H9 (cell line): Measurements from ENCODE around the gene HDC. TPM values are rescaled to one million over a fixed set of nuclear protein-coding genes. Genes with fewer than 3 reads are reported as not detected.

Experiments used
- DNase-seq: peaks from one replicate; pipeline ENCODE4 v3.0.0-alpha.2; 2017
- H2AFZ ChIP-seq: one replicate; pipeline ENCODE4 v1.6.1; 2013; ENCODE audit warnings: mild to moderate bottlenecking, low read length, control low read depth, moderate library complexity
- H2AK5ac ChIP-seq: 2 replicates; pipeline ENCODE4 v1.6.1; 2013; ENCODE audit warnings: low read length, control low read depth, mixed read lengths; ENCODE audit not compliant: insufficient read length
- H2BK120ac ChIP-seq: one replicate; pipeline ENCODE4 v1.6.1; 2013; ENCODE audit warnings: low read depth, mild to moderate bottlenecking, low read length, control low read depth, inconsistent platforms; ENCODE audit not compliant: poor library complexity, severe bottlenecking
- H2BK12ac ChIP-seq: 2 replicates; pipeline ENCODE4 v1.6.1; 2013; ENCODE audit warnings: low read length, control low read depth, mixed read lengths, low read depth; ENCODE audit not compliant: insufficient read length
- H2BK15ac ChIP-seq: 2 replicates; pipeline ENCODE4 v1.6.1; 2013; ENCODE audit warnings: low read depth, low read length, control low read depth
- H2BK20ac ChIP-seq: one replicate; pipeline ENCODE4 v1.6.1; 2013; ENCODE audit warnings: low read depth, mild to moderate bottlenecking, low read length, control low read depth, inconsistent platforms; ENCODE audit not compliant: poor library complexity, severe bottlenecking
- H2BK5ac ChIP-seq: 2 replicates; pipeline ENCODE4 v1.6.1; 2013; ENCODE audit warnings: low read length, control low read depth, mixed read lengths; ENCODE audit not compliant: insufficient read length
- H3K14ac ChIP-seq: 2 replicates; pipeline ENCODE4 v1.6.1; 2013; ENCODE audit warnings: low read length, control low read depth; ENCODE audit not compliant: insufficient read depth
- H3K18ac ChIP-seq: 2 replicates; pipeline ENCODE4 v1.6.1; 2013; ENCODE audit warnings: low read depth, mild to moderate bottlenecking, mixed read lengths, low read length, control low read depth; ENCODE audit not compliant: insufficient read length
- H3K23ac ChIP-seq: 2 replicates; pipeline ENCODE4 v1.6.1; 2013; ENCODE audit warnings: low read length, control low read depth, mixed read lengths, low read depth; ENCODE audit not compliant: insufficient read length
- H3K23me2 ChIP-seq: 2 replicates; pipeline ENCODE4 v1.6.1; 2013; ENCODE audit warnings: low read depth, mild to moderate bottlenecking, mixed read lengths, low read length, control low read depth; ENCODE audit not compliant: insufficient read length, poor library complexity, severe bottlenecking
- H3K27ac ChIP-seq: 2 replicates; pipeline ENCODE4 v1.5.1; 2013; ENCODE audit warnings: low read length, control low read depth, mixed read lengths, low read depth; ENCODE audit not compliant: insufficient read length
- H3K27me3 ChIP-seq: 2 replicates; pipeline ENCODE4 v1.6.1; 2013; ENCODE audit warnings: low read length, control low read depth, inconsistent platforms; ENCODE audit not compliant: insufficient read depth
- H3K4ac ChIP-seq: 2 replicates; pipeline ENCODE4 v1.6.1; 2013; ENCODE audit warnings: low read depth, mild to moderate bottlenecking, control low read depth, inconsistent platforms, low read length, moderate library complexity
- H3K4me1 ChIP-seq: 2 replicates; pipeline ENCODE4 v1.6.1; 2013; ENCODE audit warnings: low read length, control low read depth, inconsistent platforms; ENCODE audit not compliant: insufficient read depth
- H3K4me2 ChIP-seq: 2 replicates; pipeline ENCODE4 v1.6.1; 2013; ENCODE audit warnings: low read length, control low read depth, mixed read lengths; ENCODE audit not compliant: insufficient read length, insufficient read depth
- H3K56ac ChIP-seq: 2 replicates; pipeline ENCODE4 v1.6.1; 2013; ENCODE audit warnings: low read depth, mild to moderate bottlenecking, mixed read lengths, low read length, control low read depth; ENCODE audit not compliant: insufficient read length
- H3K79me1 ChIP-seq: 2 replicates; pipeline ENCODE4 v1.6.1; 2013; ENCODE audit warnings: low read depth, mild to moderate bottlenecking, moderate library complexity, low read length, control low read depth, inconsistent platforms; ENCODE audit not compliant: insufficient read depth, poor library complexity, severe bottlenecking
- H3K79me2 ChIP-seq: 2 replicates; pipeline ENCODE4 v1.6.1; 2013; ENCODE audit warnings: low read length, control low read depth, inconsistent platforms; ENCODE audit not compliant: insufficient read depth
- H3K9ac ChIP-seq: 2 replicates; pipeline ENCODE4 v1.6.1; 2013; ENCODE audit warnings: low read length, control low read depth, mixed read lengths; ENCODE audit not compliant: insufficient read length; ENCODE audit errors: extremely low read depth
- H3K9me3 ChIP-seq: one replicate; pipeline ENCODE4 v1.6.1; 2013; ENCODE audit warnings: low read depth, low read length, inconsistent platforms; ENCODE audit not compliant: control insufficient read depth
- H3T11ph ChIP-seq: one replicate; pipeline ENCODE4 v1.6.1; 2013; ENCODE audit warnings: mild to moderate bottlenecking, low read length, control low read depth, inconsistent platforms
- H4K20me1 ChIP-seq: one replicate; pipeline ENCODE4 v1.6.1; 2013; ENCODE audit not compliant: control insufficient read depth, insufficient read length, insufficient read depth
- H4K5ac ChIP-seq: 2 replicates; pipeline ENCODE4 v1.6.1; 2013; ENCODE audit warnings: low read depth, mild to moderate bottlenecking, mixed read lengths, low read length, control low read depth; ENCODE audit not compliant: insufficient read length
- H4K8ac ChIP-seq: replicated peaks from 2 replicates; pipeline ENCODE4 v1.6.1; 2013; ENCODE audit warnings: low read length, control low read depth, mixed read lengths, low read depth; ENCODE audit not compliant: insufficient read length
- H4K91ac ChIP-seq: 2 replicates; pipeline ENCODE4 v1.6.1; 2013; ENCODE audit warnings: low read depth, mild to moderate bottlenecking, moderate library complexity, mixed read lengths, low read length, control low read depth; ENCODE audit not compliant: insufficient read length
- H3K27ac Mint-ChIP-seq, 3 experiments: 2 replicates in 2 of 3; 3 replicates in 1 of 3; pipeline ENCODE4 v1.8.0; 2020 to 2021; ENCODE audit warnings: mixed read lengths in 3 of 3, mild to moderate bottlenecking in 1 of 3, moderate library complexity in 1 of 3
- H3K27me3 Mint-ChIP-seq: 2 replicates; pipeline ENCODE4 v1.8.0; 2021; ENCODE audit warnings: low read depth, mild to moderate bottlenecking, moderate library complexity, mixed read lengths
- H3K36me3 Mint-ChIP-seq, 3 experiments: 2 replicates in 2 of 3; 3 replicates in 1 of 3; pipeline ENCODE4 v1.8.0; 2020 to 2021; ENCODE audit warnings: low read depth in 3 of 3, mixed read lengths in 3 of 3; ENCODE audit not compliant: insufficient read depth in 1 of 3
- H3K4me1 Mint-ChIP-seq, 2 experiments: 2 replicates each; pipeline ENCODE4 v1.8.0; 2020; ENCODE audit warnings: mixed read lengths in 2 of 2
- H3K4me3 Mint-ChIP-seq, 2 experiments: 2 replicates in 1 of 2; 3 replicates in 1 of 2; pipeline ENCODE4 v1.8.0; 2020 to 2021; ENCODE audit warnings: mild to moderate bottlenecking in 2 of 2, mixed read lengths in 2 of 2, moderate library complexity in 1 of 2
- H3K9me3 Mint-ChIP-seq, 2 experiments: 2 replicates in 1 of 2; 3 replicates in 1 of 2; pipeline ENCODE4 v1.8.0; 2020; ENCODE audit warnings: mild to moderate bottlenecking in 2 of 2, mixed read lengths in 2 of 2, moderate library complexity in 1 of 2
- total RNA-seq: library from RNA; stranded (reverse); gene quantifications from 2 replicates; pipeline ENCODE4 v1.2.1, GENCODE V29; 2021
- TF ChIP-seq, protein P1 (sequence below): fragments of 200-600 bp; sonication (generic); conservative IDR thresholded peaks from 3 replicates; pipeline ENCODE4 v1.8.0; 2021; ENCODE audit warnings: antibody characterized with exemption, mild to moderate bottlenecking

The HDC gene
- total RNA-seq, 1 experiment from 2014 or later, result not detected

DNA sequence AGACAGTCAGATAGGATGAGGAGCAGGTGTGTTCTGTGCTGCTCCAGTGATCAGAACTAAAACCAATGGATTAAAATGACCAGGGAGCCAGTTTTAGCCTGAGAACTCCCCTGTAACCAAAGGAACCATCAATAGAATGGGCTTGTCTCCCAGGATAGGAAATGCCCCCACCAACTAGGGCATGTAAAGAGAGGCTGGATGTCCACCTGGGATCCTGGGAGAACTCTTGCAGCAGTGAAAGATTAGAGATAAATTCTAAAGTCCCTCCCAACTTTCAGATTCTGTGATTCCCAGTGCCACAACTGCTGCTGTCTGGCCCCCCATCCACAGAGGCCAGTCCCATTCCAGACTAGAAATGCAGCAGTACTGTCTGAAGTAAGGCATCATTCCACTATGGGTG lies 33.8 kb downstream of the HDC start:
- Histone ChIP-seq H2AK5ac (no peak overlapping the region), H3K23me2 (no peaks in the 10 kb centered on the region), H4K5ac (no peak overlapping the region), H3K79me1 (no peaks in the 10 kb centered on the region), H2BK12ac (no peak overlapping the region), H3K9me3 (no peaks in the 10 kb centered on the region), H3K9ac (no peak overlapping the region), H3K4ac (no peak overlapping the region), H4K91ac (no peak overlapping the region), H2BK120ac (no peak overlapping the region), H3K27me3 (no peaks in the 10 kb centered on the region), H2BK5ac (no peak overlapping the region), H3K23ac (no peak overlapping the region), H3K79me2 (no peaks in the 10 kb centered on the region), H3T11ph (no peak overlapping the region), H3K18ac (no peak overlapping the region), H2BK15ac (no peak overlapping the region), H2AFZ (no peak overlapping the region), H3K4me1 (no peaks in the 10 kb centered on the region), H3K4me2 (no peak overlapping the region), H3K14ac (no peak overlapping the region), H3K56ac (no peak overlapping the region), H4K8ac (no peak overlapping the region), H4K20me1 (no peaks in the 10 kb centered on the region), H2BK20ac (no peak overlapping the region), H3K27ac (no peak overlapping the region)
- Mint-ChIP-seq H3K36me3 (no peaks in the 10 kb centered on the region), H3K4me3 (no peak overlapping the region), H3K4me1 (peaks cover 0 to 4% of the 10 kb centered on the region in 2 experiments; a peak in 1 of 4 replicates), H3K9me3 (no peaks in the 10 kb centered on the region), H3K27me3 (no peaks in the 10 kb centered on the region), H3K27ac (no peak overlapping the region)
- DNase-seq, result no peak
- TF ChIP-seq, protein P1, sequence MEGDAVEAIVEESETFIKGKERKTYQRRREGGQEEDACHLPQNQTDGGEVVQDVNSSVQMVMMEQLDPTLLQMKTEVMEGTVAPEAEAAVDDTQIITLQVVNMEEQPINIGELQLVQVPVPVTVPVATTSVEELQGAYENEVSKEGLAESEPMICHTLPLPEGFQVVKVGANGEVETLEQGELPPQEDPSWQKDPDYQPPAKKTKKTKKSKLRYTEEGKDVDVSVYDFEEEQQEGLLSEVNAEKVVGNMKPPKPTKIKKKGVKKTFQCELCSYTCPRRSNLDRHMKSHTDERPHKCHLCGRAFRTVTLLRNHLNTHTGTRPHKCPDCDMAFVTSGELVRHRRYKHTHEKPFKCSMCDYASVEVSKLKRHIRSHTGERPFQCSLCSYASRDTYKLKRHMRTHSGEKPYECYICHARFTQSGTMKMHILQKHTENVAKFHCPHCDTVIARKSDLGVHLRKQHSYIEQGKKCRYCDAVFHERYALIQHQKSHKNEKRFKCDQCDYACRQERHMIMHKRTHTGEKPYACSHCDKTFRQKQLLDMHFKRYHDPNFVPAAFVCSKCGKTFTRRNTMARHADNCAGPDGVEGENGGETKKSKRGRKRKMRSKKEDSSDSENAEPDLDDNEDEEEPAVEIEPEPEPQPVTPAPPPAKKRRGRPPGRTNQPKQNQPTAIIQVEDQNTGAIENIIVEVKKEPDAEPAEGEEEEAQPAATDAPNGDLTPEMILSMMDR, result no peak
